Thyroid gland (tissue), 4 donors: ENCODE data around the gene CNNM1.

Source experiments
- POLR2A ChIP-seq, 2 donors: fragments of 450-650 bp; IDR thresholded peaks; one replicate each; pipeline ENCODE4 v1.6.1; 2017; ENCODE audit warnings: antibody characterized with exemption in 2 of 2, mild to moderate bottlenecking in 2 of 2, moderate library complexity in 1 of 2
- TF ChIP-seq, protein P1 (sequence below), 6 experiments: fragments of 200-600 bp in 3 of 6; fragments of 450-650 bp in 3 of 6; sonication (generic) in 3 of 6; IDR thresholded peaks; one replicate each; pipeline ENCODE4 v1.5.1; 2016 to 2019; ENCODE audit warnings: antibody characterized with exemption in 6 of 6, mild to moderate bottlenecking in 2 of 6, inconsistent platforms in 1 of 6, moderate library complexity in 1 of 6

DNA sequence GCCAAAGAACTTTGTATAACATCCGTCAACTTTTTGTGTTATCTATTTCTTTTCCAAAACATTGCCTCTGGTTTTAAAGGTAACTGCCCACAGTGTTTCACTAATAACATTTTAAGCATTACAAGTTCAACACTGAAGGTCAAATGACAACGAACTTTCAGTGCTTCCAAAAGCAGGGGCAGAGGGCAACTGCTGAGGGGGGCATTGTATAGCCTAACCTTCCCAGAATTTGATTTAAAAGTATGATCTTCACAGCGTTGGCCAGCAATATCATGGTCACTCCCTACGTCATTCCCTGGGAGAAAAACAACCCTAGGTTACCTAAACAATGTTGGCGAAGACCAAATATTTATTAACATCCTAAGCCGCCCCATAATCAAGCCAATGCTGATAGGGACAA lies 103.7 kb downstream of the CNNM1 start:
- no peak for TF ChIP-seq POLR2A (IDR thresholded peaks at IDR 0.05)
- TF ChIP-seq, protein P1, sequence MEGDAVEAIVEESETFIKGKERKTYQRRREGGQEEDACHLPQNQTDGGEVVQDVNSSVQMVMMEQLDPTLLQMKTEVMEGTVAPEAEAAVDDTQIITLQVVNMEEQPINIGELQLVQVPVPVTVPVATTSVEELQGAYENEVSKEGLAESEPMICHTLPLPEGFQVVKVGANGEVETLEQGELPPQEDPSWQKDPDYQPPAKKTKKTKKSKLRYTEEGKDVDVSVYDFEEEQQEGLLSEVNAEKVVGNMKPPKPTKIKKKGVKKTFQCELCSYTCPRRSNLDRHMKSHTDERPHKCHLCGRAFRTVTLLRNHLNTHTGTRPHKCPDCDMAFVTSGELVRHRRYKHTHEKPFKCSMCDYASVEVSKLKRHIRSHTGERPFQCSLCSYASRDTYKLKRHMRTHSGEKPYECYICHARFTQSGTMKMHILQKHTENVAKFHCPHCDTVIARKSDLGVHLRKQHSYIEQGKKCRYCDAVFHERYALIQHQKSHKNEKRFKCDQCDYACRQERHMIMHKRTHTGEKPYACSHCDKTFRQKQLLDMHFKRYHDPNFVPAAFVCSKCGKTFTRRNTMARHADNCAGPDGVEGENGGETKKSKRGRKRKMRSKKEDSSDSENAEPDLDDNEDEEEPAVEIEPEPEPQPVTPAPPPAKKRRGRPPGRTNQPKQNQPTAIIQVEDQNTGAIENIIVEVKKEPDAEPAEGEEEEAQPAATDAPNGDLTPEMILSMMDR (IDR thresholded peaks at IDR 0.05), result no peak
